GM23248 (cell line): ENCODE data around the gene OPCML.

Experiments used
- EZH2 ChIP-seq: fragments of 200-600 bp; sonication (generic); IDR thresholded peaks from 2 replicates; pipeline ENCODE4 v1.6.1; 2018; ENCODE audit warnings: antibody characterized with exemption, mild to moderate bottlenecking; ENCODE audit not compliant: insufficient read depth, poor library complexity, severe bottlenecking
- EZH2phosphoT487 ChIP-seq: fragments of 200-600 bp; sonication (generic); IDR thresholded peaks from 2 replicates; pipeline ENCODE4 v1.6.1; 2018; ENCODE audit warnings: antibody characterized with exemption, moderate library complexity, mild to moderate bottlenecking, low read depth; ENCODE audit not compliant: insufficient read depth

DNA sequence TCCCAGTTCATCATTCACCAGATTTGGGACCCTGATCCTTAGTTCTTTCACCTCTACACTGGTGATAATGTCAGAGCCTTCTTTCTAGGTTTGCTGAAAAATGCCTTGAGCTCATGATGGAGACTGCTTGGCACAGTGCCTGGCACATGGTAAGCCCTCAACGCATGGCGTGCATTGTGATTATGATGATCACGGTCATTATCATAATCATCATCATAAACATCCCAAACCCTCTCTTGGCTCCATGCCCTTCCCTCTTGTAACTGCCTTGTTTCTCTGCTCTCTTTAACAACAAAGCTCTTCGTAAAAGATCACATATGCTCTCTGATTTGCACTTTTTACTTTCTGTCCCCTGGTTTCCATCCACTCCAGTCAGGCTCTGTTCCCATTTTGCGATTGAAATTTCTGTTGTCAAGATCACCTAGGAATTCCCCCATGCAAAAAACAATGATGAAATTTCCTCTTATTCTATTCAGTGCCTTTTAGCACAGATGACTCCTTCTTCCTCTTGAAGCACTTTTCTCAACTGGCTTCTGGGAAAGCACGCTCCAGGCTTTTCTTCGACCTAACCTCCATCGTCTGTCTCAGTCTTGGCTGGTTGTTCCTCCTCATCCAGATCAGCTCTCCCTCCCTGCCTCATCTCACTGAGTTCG, 479.1 kb downstream of the OPCML start:
- TF ChIP-seq EZH2 (no peak), EZH2phosphoT487 (no peak)
